Gastrocnemius medialis (tissue), 4 donors: ENCODE data around the gene ICOSLG.

Source experiments
- POLR2A ChIP-seq, 2 donors: fragments of 450-650 bp; IDR thresholded peaks; one replicate each; pipeline ENCODE4 v1.6.1; 2017; ENCODE audit warnings: antibody characterized with exemption in 2 of 2, mild to moderate bottlenecking in 2 of 2, moderate library complexity in 2 of 2
- TF ChIP-seq, protein P1 (sequence below), 5 experiments: fragments of 450-650 bp in 3 of 5; fragments of 200-600 bp in 2 of 5; sonication (generic) in 2 of 5; IDR thresholded peaks in 4 of 5; conservative IDR thresholded peaks in 1 of 5; 1 replicate in 4 of 5; 2 replicates in 1 of 5; pipeline ENCODE4 v1.5.1; 2016 to 2019; ENCODE audit warnings: antibody characterized with exemption in 5 of 5, mild to moderate bottlenecking in 3 of 5, moderate library complexity in 3 of 5

DNA sequence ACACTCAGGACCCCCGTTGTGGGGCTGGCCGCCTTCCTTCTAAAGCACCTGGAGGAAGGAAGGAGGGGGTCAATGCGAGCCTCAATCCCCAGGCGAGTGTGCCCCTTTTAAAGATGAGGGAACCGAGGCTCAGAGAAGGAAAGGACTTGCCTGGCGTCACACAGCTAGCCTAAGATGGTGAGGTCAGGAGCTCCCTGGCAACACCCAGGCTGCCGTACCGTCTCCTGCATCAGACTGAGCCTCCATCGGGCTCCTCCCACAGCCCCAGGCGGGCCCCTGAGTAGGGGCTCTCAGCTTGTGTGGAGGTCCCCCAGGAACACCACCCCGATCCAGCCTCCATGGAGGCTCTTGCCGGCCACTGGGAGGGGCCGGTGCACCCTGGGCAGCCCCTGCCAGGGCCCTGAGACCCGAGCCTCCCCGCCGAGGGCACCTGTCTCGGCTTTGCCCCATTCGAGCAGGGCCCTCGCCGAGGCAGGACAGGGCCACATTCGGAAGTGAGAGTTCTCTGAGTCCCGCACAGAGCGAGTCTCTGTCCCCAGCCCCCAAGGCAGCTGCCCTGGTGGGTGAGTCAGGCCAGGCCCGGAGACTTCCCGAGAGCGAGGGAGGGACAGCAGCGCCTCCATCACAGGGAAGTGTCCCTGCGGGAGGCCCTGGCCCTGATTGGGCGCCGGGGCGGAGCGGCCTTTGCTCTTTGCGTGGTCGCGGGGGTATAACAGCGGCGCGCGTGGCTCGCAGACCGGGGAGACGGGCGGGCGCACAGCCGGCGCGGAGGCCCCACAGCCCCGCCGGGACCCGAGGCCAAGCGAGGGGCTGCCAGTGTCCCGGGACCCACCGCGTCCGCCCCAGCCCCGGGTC, 44.6 kb upstream of the ICOSLG start, which contains the start of gene AIRE:
- no peak for TF ChIP-seq POLR2A (IDR thresholded peaks at IDR 0.05)
- TF ChIP-seq, protein P1, sequence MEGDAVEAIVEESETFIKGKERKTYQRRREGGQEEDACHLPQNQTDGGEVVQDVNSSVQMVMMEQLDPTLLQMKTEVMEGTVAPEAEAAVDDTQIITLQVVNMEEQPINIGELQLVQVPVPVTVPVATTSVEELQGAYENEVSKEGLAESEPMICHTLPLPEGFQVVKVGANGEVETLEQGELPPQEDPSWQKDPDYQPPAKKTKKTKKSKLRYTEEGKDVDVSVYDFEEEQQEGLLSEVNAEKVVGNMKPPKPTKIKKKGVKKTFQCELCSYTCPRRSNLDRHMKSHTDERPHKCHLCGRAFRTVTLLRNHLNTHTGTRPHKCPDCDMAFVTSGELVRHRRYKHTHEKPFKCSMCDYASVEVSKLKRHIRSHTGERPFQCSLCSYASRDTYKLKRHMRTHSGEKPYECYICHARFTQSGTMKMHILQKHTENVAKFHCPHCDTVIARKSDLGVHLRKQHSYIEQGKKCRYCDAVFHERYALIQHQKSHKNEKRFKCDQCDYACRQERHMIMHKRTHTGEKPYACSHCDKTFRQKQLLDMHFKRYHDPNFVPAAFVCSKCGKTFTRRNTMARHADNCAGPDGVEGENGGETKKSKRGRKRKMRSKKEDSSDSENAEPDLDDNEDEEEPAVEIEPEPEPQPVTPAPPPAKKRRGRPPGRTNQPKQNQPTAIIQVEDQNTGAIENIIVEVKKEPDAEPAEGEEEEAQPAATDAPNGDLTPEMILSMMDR (IDR thresholded peaks at IDR 0.05 in 4 of 5, conservative IDR thresholded peaks at IDR 0.05 in 1 of 5), result no peak
